BLaER1 (cell line): ENCODE results near the gene CACNA1H.

ENCODE experiments used
- H3K27ac ChIP-seq: shearing (Covaris generic); formaldehyde crosslinking; 2 replicates; pipeline ENCODE4 v1.8.1; 2022
- H3K27me3 ChIP-seq: shearing (Covaris generic); formaldehyde crosslinking; 2 replicates; pipeline ENCODE4 v1.8.1; 2022
- H3K36me3 ChIP-seq: shearing (Covaris generic); formaldehyde crosslinking; 2 replicates; pipeline ENCODE4 v1.8.1; 2022
- H3K4me1 ChIP-seq: shearing (Covaris generic); formaldehyde crosslinking; 2 replicates; pipeline ENCODE4 v1.8.1; 2022
- H3K4me2 ChIP-seq: shearing (Covaris generic); formaldehyde crosslinking; 2 replicates; pipeline ENCODE4 v1.8.1; 2022
- H3K4me3 ChIP-seq: shearing (Covaris generic); formaldehyde crosslinking; 2 replicates; pipeline ENCODE4 v1.8.1; 2022
- H3K9ac ChIP-seq: shearing (Covaris generic); formaldehyde crosslinking; 2 replicates; pipeline ENCODE4 v1.8.1; 2022
- H3K9me3 ChIP-seq: shearing (Covaris generic); formaldehyde crosslinking; 2 replicates; pipeline ENCODE4 v1.8.1; 2022
- H4K20me1 ChIP-seq: shearing (Covaris generic); formaldehyde crosslinking; 2 replicates; pipeline ENCODE4 v1.8.1; 2022
- Cebpa-rat ChIP-seq: shearing (Covaris generic); IDR thresholded peaks from 2 replicates; pipeline ENCODE4 v1.8.1; 2022

The CACNA1H gene

DNA sequence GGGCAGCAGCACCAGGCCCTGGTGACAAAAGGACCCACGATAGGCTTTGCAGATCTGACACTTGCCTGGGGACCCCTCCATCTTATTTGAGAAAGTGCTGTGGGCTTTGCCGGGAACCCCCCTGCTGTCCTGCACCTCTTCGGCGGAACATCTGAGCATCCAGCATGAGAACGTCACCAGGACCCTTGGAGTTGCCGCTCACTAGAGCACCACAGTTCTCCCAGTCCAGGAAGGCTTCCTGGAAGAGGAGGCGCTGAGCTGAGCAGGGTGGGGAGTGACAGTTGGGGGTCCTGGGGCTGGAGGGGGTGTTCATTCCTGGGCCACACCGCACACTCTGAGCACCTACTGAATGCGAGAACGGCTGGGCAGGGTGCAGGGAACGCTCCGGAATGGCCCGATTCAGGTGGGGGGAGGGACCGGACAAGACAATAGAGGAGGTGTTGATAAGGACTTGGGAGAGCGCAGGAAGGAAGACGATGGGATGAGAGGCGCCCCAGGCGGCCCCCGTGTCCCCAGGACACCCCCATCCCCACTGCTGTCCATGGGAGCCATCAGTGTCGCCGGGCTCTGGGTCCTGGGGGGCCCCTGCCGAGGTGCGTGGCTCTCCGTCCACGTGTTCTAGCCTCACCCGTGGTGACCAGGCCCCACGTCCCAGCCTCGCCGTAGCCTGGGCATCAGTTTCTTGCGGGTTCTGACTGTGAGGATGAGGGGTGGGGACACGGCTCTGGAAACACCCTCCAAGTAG is 24.8 kb upstream of the CACNA1H start:
- H3K36me3 ChIP-seq: no peaks in the 10 kb centered on the region
- no peak overlapping the region for H3K9ac ChIP-seq
- H3K4me3 ChIP-seq: no peak overlapping the region
- H3K9me3 ChIP-seq: no peaks in the 10 kb centered on the region
- H3K27me3 ChIP-seq: peaks cover 7% of the 10 kb centered on the region
- peaks cover 19% of the 10 kb centered on the region for H3K4me1 ChIP-seq
- H3K4me2 ChIP-seq: no peak overlapping the region
- H3K27ac ChIP-seq: no peak overlapping the region
- 0 out of 2 replicates have a peak, but pooled peaks cover 15% of the 10 kb centered on the region for H4K20me1 ChIP-seq
- no peak for TF ChIP-seq Cebpa-rat

DNA sequence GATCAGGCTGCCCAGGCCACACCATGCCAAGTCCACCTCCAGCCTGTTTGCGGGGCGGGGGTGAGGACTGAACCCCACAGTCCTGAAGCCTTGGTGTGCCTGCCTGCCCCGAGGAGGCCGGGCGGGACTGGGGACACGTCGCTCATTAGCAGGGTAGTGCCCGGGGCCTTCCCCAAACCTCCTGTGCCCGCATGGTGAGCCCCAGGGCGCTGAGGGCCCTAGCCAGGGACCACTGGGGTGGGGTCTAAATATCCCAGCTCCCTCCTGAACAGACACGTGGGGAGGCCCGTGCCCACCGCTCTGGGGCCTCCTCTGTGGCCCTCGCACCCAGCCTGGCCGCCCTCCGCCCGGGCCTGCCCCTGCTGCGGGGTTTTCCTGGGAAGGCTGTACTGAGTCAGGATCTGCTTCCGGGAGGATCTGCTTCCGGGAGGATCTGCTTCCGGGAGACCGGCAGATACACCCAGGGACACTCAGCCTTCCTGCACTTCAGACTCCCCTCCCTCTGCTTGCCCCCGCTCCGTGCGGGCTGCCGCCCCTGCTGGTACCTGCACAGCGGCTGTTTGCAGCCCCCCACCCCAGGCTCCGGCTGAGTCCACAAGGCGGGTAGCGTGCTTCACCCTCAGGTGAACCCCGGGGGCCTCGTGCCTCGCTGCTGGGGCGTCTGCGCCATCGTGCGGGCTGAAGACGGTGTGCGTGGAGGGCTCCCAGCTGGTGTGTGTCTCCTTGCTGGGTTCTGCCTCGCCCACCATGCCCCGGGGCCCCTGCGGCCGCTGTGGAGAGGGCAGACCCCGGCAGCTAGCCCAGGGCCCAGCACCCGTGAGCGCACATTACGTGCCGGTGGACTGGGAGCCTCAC is 23.6 kb upstream of the CACNA1H start:
- Histone ChIP-seq H3K4me1 (peaks cover 30% of the 10 kb centered on the region), H4K20me1 (0 out of 2 replicates have a peak, but pooled peaks cover 15% of the 10 kb centered on the region), H3K4me3 (no peak overlapping the region), H3K9ac (no peak overlapping the region), H3K4me2 (no peak overlapping the region; the same call in 1 of the 2 replicates), H3K27me3 (peaks cover 14% of the 10 kb centered on the region), H3K27ac (no peak overlapping the region), H3K36me3 (no peaks in the 10 kb centered on the region), H3K9me3 (no peaks in the 10 kb centered on the region)
- no peak for TF ChIP-seq Cebpa-rat

DNA sequence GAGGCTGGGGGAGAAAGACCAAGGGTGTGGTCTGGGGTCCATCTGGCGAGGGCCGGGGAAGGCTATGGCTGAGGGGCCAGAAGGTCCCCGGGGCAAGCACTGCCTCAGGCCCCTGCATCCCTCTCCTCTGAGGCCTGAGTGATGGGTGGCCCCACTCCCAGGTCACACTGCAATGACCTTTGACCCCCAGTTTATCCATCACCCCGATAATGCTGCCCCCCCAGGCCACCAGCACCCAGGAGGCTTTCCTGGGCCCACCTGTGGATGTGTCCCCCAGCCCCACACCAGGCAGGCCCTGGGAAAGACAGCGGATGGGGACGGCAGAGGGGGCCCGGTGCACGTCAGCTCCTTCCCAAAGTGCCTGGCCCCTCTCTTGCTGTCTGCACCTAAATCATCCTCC is 22.5 kb upstream of the CACNA1H start:
- no peak overlapping the region for H3K27ac ChIP-seq

DNA sequence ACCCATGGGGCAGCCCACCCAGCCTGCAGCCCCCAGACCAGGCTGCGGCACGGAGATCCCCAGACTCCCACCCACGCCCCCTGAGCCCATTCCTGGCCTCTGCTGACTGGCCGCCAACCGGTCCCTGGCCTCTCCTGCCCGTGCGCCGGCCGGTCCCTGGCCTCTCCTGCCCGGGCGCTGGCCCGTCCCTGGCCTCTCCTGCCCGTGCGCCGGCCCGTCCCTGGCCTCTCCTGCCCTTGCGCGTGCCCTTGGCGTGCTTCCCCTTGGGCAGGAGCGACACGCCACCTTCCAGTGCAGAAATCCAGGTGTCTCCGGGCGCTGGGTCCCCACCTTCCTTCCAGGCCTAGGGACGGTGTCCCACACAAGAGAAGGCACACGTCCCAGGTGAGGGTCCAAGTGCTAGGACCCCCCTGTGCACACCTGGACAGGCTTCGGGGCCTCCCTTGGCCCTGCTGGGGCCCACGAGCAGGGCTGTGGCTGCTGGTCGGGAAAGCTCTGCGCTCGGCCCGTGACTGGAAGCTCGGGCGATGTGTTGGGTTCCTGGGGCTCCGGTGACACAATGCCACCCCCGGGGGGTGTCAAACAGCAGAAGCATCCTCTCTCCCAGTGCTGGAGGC is 21.4 kb upstream of the CACNA1H start:
- Histone ChIP-seq H3K4me1 (peaks cover 30% of the 10 kb centered on the region), H4K20me1 (0 out of 2 replicates have a peak, but pooled peaks cover 6% of the 10 kb centered on the region), H3K36me3 (no peaks in the 10 kb centered on the region), H3K4me3 (no peak overlapping the region), H3K9me3 (no peaks in the 10 kb centered on the region), H3K9ac (no peak overlapping the region), H3K27me3 (peaks cover 9% of the 10 kb centered on the region), H3K4me2 (0 out of 2 replicates have a peak overlapping the region, but pooled peaks have one; percentile 67), H3K27ac (no peak overlapping the region)
- no peak for TF ChIP-seq Cebpa-rat

More for the DNA sequence above, 22.5 kb upstream of the CACNA1H start:
- Histone ChIP-seq H3K4me3 (no peak overlapping the region), H3K9me3 (no peaks in the 10 kb centered on the region), H3K9ac (no peak overlapping the region), H3K4me1 (peaks cover 30% of the 10 kb centered on the region), H3K36me3 (no peaks in the 10 kb centered on the region), H3K27me3 (peaks cover 12% of the 10 kb centered on the region), H3K4me2 (no peak overlapping the region; the same call in 1 of the 2 replicates), H4K20me1 (0 out of 2 replicates have a peak, but pooled peaks cover 8% of the 10 kb centered on the region)
- TF ChIP-seq Cebpa-rat: no peak

DNA sequence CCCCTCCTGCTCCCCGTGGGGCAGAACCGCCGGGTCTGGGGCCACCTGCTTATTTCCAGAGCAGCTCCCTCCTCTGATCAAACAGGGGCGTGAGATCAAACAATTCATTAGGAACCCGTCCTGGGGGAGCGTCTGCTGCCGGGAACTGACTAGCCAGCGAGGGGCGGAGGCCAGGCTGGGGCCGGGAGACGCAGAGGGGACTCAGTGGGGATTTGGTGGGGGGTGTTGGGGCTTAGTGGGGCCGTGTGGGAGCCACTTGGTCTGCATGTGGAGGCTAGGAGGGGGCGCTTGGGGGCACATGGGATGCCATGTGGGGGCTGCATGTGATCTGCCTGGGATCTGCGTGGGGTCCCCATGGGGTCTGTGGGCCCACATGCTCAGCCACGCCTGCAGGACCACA is 20.5 kb upstream of the CACNA1H start:
- Histone ChIP-seq H4K20me1 (no peaks in the 10 kb centered on the region), H3K27ac (no peak overlapping the region), H3K9me3 (no peaks in the 10 kb centered on the region), H3K27me3 (peaks cover 9% of the 10 kb centered on the region; the same call in 1 of the 2 replicates), H3K9ac (no peak overlapping the region), H3K36me3 (no peaks in the 10 kb centered on the region), H3K4me3 (no peak overlapping the region), H3K4me1 (peaks cover 30% of the 10 kb centered on the region), H3K4me2 (peak overlapping the region; percentile 67)
- no peak for TF ChIP-seq Cebpa-rat

DNA sequence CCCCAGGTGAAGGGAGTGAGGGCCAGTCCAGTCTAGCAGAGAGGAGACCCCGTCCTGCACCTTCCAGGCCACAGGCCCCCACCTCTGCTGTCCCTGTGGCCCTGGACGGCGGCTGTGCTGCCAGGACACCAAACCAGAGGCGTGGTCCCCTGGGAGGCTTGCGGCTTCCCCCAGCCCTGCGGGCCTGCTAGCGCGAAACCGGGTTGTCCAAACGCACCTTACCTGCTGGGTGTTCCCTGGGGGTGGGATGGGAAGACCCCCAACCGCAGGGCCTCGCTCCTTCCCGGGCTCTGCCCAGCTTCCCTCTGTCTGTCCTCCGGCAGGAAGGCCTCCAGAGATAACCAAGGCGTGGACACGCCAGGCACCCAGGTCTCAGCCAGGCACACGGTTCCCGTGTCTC is 19.6 kb upstream of the CACNA1H start:
- no peak overlapping the region for H3K4me3 ChIP-seq
- no peak overlapping the region for H3K27ac ChIP-seq
- H3K27me3 ChIP-seq: peaks cover 9% of the 10 kb centered on the region; the same call in 1 of the 2 replicates
- peak overlapping the region; percentile 67 for H3K4me2 ChIP-seq
- no peaks in the 10 kb centered on the region for H3K9me3 ChIP-seq
- H4K20me1 ChIP-seq: no peaks in the 10 kb centered on the region
- TF ChIP-seq Cebpa-rat: no peak
- H3K36me3 ChIP-seq: no peaks in the 10 kb centered on the region
- H3K9ac ChIP-seq: 0 out of 2 replicates have a peak overlapping the region, but pooled peaks have one; percentile 3
- H3K4me1 ChIP-seq: peaks cover 30% of the 10 kb centered on the region

DNA sequence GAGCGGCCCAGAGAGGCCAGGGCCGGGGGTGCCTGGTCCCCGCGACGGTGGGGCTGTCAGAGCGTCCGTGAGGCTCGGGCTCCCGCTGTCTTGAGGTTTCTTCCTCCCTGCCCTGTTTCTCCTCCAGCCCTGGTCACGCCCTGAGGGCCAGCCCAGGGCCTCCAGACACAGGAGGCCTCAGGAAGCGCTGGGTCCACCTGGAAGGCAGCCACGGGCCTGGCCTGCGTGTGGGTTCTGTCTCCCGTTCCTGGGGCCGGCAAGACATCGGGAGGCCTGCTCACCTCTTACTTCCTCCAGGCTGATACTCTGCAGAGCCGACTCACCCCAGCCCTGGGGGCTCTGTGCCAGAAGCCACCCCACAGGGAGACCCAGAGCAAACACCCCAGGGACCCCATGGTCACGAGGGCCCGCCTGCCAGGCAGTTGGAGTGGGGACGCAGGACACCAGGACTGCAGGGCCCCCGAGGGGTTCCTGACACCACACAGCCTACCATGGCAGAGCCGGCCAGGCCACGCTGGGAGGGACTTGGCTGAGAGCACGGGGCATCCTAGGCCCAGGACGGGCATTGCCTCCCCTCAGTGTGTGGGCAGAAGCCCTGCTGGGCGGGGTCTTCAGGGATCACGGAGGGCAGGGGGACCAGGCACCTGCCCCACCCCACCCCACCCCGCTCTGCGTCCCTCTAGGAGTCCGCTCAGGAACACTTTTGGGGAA is 18.9 kb upstream of the CACNA1H start:
- no peaks in the 10 kb centered on the region for H4K20me1 ChIP-seq
- no peaks in the 10 kb centered on the region for H3K36me3 ChIP-seq
- no peak overlapping the region for H3K27ac ChIP-seq
- H3K9ac ChIP-seq: no peak overlapping the region
- H3K27me3 ChIP-seq: peaks cover 9% of the 10 kb centered on the region; the same call in 1 of the 2 replicates
- H3K4me3 ChIP-seq: no peak overlapping the region
- peaks cover 34% of the 10 kb centered on the region for H3K4me1 ChIP-seq
- H3K4me2 ChIP-seq: peak overlapping the region; percentile 67
- H3K9me3 ChIP-seq: no peaks in the 10 kb centered on the region
- TF ChIP-seq Cebpa-rat: no peak

DNA sequence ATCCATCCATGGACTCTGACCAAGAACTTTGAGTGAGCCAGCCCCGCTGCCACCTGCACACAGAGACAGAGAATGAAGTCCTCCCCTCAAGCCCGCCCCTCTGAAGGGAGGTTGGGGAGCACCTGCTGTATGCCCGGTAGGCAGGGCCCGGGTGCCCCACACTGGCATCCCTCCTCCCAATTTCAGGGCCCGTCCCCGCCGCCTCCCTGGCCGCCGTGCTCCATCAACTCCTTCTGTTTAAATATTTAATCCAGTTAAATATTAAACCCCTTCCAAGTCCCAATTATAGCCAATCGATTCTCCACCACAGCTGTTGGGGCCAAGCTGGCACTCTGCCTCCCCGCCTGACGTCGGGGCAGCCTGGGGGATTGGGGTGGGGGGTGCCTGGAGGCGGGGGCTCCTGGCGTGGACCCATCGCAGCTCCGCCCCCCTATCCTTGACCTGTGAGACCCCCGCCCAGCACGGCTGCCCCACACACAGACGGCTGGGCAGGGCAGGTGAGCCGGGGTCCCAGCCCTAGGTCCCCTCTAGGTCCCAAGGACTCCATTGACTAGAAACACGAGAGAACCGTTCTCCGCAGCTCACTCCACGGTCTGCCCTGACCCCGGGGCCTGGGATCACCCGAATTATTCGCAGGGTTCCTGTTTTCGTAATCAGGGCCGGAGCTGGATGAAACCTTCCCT is 18.0 kb upstream of the CACNA1H start:
- H3K4me3 ChIP-seq: no peak overlapping the region
- TF ChIP-seq Cebpa-rat: no peak
- H3K36me3 ChIP-seq: no peaks in the 10 kb centered on the region
- H4K20me1 ChIP-seq: no peaks in the 10 kb centered on the region
- H3K27me3 ChIP-seq: peaks cover 9% of the 10 kb centered on the region; the same call in 1 of the 2 replicates
- H3K9me3 ChIP-seq: no peaks in the 10 kb centered on the region
- peaks cover 32% of the 10 kb centered on the region for H3K4me1 ChIP-seq
- no peak overlapping the region for H3K4me2 ChIP-seq
- H3K9ac ChIP-seq: no peak overlapping the region
- no peak overlapping the region for H3K27ac ChIP-seq

DNA sequence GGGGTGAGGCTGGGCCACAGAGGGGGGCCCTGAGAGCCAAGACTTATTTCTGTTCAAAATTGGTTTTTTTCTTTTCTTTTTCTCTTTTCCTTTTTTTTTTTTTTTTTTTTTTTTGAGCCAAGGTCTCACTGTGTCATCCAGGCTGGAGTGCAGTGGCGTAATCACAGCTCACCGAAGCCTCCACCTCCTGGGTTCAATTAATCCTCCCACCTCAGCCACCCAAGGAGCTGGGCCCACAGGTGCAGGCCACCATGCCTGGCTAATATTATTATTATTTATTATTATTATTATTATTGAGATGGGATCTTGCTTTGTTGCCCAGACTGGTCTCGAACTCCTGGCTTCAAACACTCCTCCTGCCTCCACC is 17.5 kb upstream of the CACNA1H start:
- Histone ChIP-seq H4K20me1 (no peaks in the 10 kb centered on the region), H3K4me2 (no peak overlapping the region), H3K4me1 (peaks cover 33% of the 10 kb centered on the region), H3K9ac (no peak overlapping the region), H3K4me3 (no peak overlapping the region), H3K36me3 (no peaks in the 10 kb centered on the region), H3K27ac (no peak overlapping the region), H3K9me3 (no peaks in the 10 kb centered on the region), H3K27me3 (peaks cover 9% of the 10 kb centered on the region; the same call in 1 of the 2 replicates)
- no peak for TF ChIP-seq Cebpa-rat
